Gastrocnemius medialis (tissue), 4 donors: ENCODE results near the gene SEMA3C.

Source experiments
- POLR2A ChIP-seq, 2 donors: fragments of 450-650 bp; IDR thresholded peaks; one replicate each; pipeline ENCODE4 v1.6.1; 2017; ENCODE audit warnings: antibody characterized with exemption in 2 of 2, mild to moderate bottlenecking in 2 of 2, moderate library complexity in 2 of 2
- TF ChIP-seq, protein P1 (sequence below), 5 experiments: fragments of 450-650 bp in 3 of 5; fragments of 200-600 bp in 2 of 5; sonication (generic) in 2 of 5; IDR thresholded peaks in 4 of 5; conservative IDR thresholded peaks in 1 of 5; 1 replicate in 4 of 5; 2 replicates in 1 of 5; pipeline ENCODE4 v1.5.1; 2016 to 2019; ENCODE audit warnings: antibody characterized with exemption in 5 of 5, mild to moderate bottlenecking in 3 of 5, moderate library complexity in 3 of 5

DNA sequence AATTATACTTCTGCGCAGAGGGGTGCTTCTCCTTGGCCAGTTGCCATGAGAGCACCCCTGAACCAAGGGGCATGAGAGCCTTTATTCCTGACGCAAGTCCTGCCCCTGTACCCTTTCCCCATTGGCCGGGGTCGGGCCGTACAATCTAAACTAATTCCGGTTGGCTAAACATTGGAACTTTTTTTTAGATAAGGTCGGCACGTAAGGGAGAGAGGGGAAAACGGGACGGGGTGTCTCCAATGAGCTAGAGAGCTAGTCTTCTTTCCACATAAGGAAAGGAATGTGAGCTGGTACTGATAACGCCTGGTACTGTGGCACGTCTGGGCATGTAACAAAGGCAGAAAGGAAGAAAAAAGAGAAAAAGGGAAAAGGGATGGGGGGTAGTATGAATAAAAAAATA lies 183.5 kb downstream of the SEMA3C start:
- TF ChIP-seq, protein P1, sequence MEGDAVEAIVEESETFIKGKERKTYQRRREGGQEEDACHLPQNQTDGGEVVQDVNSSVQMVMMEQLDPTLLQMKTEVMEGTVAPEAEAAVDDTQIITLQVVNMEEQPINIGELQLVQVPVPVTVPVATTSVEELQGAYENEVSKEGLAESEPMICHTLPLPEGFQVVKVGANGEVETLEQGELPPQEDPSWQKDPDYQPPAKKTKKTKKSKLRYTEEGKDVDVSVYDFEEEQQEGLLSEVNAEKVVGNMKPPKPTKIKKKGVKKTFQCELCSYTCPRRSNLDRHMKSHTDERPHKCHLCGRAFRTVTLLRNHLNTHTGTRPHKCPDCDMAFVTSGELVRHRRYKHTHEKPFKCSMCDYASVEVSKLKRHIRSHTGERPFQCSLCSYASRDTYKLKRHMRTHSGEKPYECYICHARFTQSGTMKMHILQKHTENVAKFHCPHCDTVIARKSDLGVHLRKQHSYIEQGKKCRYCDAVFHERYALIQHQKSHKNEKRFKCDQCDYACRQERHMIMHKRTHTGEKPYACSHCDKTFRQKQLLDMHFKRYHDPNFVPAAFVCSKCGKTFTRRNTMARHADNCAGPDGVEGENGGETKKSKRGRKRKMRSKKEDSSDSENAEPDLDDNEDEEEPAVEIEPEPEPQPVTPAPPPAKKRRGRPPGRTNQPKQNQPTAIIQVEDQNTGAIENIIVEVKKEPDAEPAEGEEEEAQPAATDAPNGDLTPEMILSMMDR (IDR thresholded peaks at IDR 0.05 in 4 of 5, conservative IDR thresholded peaks at IDR 0.05 in 1 of 5), result no peak
- no peak for TF ChIP-seq POLR2A (IDR thresholded peaks at IDR 0.05)
